Keratinocyte (primary cell): ENCODE data around the gene COLGALT1.
"Not testable (repeated sequence)": the region's sequence is repeated elsewhere in the genome, so short reads cannot be mapped to it uniquely, and the experiment has no call there.

Experiments used
- EZH2 ChIP-seq: IDR thresholded peaks from one replicate; pipeline ENCODE4 v1.6.1; 2012; ENCODE audit warnings: inconsistent platforms, mild to moderate bottlenecking, low read length, moderate library complexity
- TF ChIP-seq, protein P1 (sequence below), 3 experiments: IDR thresholded peaks in 1 of 3; conservative IDR thresholded peaks in 1 of 3; optimal IDR thresholded peaks in 1 of 3; 2 replicates in 2 of 3; 3 replicates in 1 of 3; pipeline versions ENCODE3 to v1.5.1; 2011; ENCODE audit warnings: low read length in 3 of 3, mild to moderate bottlenecking in 3 of 3, moderate library complexity in 2 of 3, control low read depth in 1 of 3, inconsistent platforms in 1 of 3; ENCODE audit not compliant: insufficient read depth in 2 of 3; ENCODE audit errors: extremely low read depth in 1 of 3

DNA sequence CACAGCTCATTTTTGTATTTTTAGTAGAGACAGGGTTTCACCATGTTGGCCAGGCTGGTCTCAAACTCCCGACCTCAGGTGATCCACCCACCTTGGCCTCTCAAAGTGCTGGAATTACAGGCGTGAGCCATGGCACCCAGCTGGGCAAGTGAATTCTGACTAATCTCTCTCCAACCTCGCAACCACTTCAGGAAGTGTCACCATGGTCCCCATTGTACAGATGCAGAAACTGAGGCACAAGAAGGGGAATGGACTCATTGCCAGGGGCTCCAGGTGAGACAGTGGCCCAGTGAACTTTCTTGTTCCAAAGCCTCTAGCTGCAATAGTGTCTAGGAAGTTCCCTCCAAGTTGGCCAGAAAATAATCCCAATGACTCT, 46.9 kb upstream of the COLGALT1 start:
- TF ChIP-seq, protein P1, sequence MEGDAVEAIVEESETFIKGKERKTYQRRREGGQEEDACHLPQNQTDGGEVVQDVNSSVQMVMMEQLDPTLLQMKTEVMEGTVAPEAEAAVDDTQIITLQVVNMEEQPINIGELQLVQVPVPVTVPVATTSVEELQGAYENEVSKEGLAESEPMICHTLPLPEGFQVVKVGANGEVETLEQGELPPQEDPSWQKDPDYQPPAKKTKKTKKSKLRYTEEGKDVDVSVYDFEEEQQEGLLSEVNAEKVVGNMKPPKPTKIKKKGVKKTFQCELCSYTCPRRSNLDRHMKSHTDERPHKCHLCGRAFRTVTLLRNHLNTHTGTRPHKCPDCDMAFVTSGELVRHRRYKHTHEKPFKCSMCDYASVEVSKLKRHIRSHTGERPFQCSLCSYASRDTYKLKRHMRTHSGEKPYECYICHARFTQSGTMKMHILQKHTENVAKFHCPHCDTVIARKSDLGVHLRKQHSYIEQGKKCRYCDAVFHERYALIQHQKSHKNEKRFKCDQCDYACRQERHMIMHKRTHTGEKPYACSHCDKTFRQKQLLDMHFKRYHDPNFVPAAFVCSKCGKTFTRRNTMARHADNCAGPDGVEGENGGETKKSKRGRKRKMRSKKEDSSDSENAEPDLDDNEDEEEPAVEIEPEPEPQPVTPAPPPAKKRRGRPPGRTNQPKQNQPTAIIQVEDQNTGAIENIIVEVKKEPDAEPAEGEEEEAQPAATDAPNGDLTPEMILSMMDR (optimal IDR thresholded peaks at IDR 0.05 in 1 of 3, IDR thresholded peaks at IDR 0.05 in 1 of 3, conservative IDR thresholded peaks at IDR 0.05 in 1 of 3; ENCODE audit: extremely low read depth in 1 of 3, insufficient read depth in 2 of 3, low read length in 3 of 3) = not testable (repeated sequence)
- TF ChIP-seq EZH2 = not testable (repeated sequence)
